CD4-positive, alpha-beta memory T cell (primary cell): ENCODE data around the gene UPK3A. TPM values are rescaled to one million over a fixed set of nuclear protein-coding genes. Genes with fewer than 3 reads are reported as not detected.

Source experiments
- CTCF ChIA-PET: fragments of 350-600 bp; sonication (Branson Sonifier 250); formaldehyde crosslinking; loops from one replicate; lab custom pipeline; 2021; ENCODE audit warnings: inconsistent platforms; ENCODE audit not compliant: partially characterized antibody; lab: Charles Lee
- POLR2A ChIA-PET: fragments of 350-600 bp; sonication (Branson Sonifier 250); formaldehyde crosslinking; loops from one replicate; lab custom pipeline; 2021; ENCODE audit not compliant: partially characterized antibody; lab: Charles Lee
- DNase-seq, 5 donors: peaks; one replicate each; pipeline versions ENCODE4 v3.0.0 to v3.0.0-alpha.2; 2020 to 2022; ENCODE audit warnings: mixed read lengths in 1 of 5
- H3K27ac ChIP-seq: one replicate; pipeline ENCODE4 v1.7.0; 2013; ENCODE audit warnings: low read depth, low read length
- H3K27me3 ChIP-seq: 2 replicates; pipeline ENCODE4 v1.7.0; 2013; ENCODE audit warnings: mild to moderate bottlenecking, low read length, moderate library complexity; ENCODE audit not compliant: insufficient read depth
- H3K36me3 ChIP-seq: 2 replicates; pipeline ENCODE4 v1.7.0; 2013; ENCODE audit warnings: mild to moderate bottlenecking, low read length, moderate library complexity; ENCODE audit not compliant: insufficient read depth
- H3K4me1 ChIP-seq: 2 replicates; pipeline ENCODE4 v1.7.0; 2013; ENCODE audit warnings: mild to moderate bottlenecking, low read length, moderate library complexity; ENCODE audit not compliant: insufficient read depth
- H3K4me3 ChIP-seq, 2 donors: one replicate each; pipeline ENCODE4 v1.7.0; 2013; ENCODE audit warnings: low read length in 2 of 2, mild to moderate bottlenecking in 1 of 2
- H3K9me3 ChIP-seq, 2 donors: one replicate each; pipeline ENCODE4 v1.7.0; 2013; ENCODE audit warnings: low read length in 2 of 2, control low read depth in 1 of 2; ENCODE audit not compliant: control insufficient read depth in 1 of 2
- H3K27ac Mint-ChIP-seq, 7 donors: one replicate each; pipeline ENCODE4 v1.8.0; 2020 to 2021; ENCODE audit warnings: mixed read lengths in 7 of 7, mild to moderate bottlenecking in 6 of 7, inconsistent platforms in 3 of 7, moderate library complexity in 3 of 7
- H3K27me3 Mint-ChIP-seq, 2 donors: one replicate each; pipeline ENCODE4 v1.8.0; 2020 to 2021; ENCODE audit warnings: mixed read lengths in 2 of 2
- H3K36me3 Mint-ChIP-seq, 2 donors: one replicate each; pipeline ENCODE4 v1.8.0; 2020 to 2021; ENCODE audit warnings: mixed read lengths in 2 of 2, inconsistent platforms in 1 of 2, mild to moderate bottlenecking in 1 of 2
- H3K4me1 Mint-ChIP-seq, 4 donors: one replicate each; pipeline ENCODE4 v1.8.0; 2020 to 2021; ENCODE audit warnings: mixed read lengths in 4 of 4, mild to moderate bottlenecking in 1 of 4
- H3K4me3 Mint-ChIP-seq, 8 donors: one replicate each; pipeline ENCODE4 v1.8.0; 2020 to 2021; ENCODE audit warnings: mixed read lengths in 8 of 8, mild to moderate bottlenecking in 7 of 8, moderate library complexity in 6 of 8, inconsistent platforms in 3 of 8
- H3K9me3 Mint-ChIP-seq, 8 donors: one replicate each; pipeline ENCODE4 v1.8.0; 2020 to 2021; ENCODE audit warnings: mixed read lengths in 8 of 8, mild to moderate bottlenecking in 5 of 8, inconsistent platforms in 3 of 8, moderate library complexity in 1 of 8
- intact Hi-C: fragments of 100-400 bp; cut with micrococcal nuclease; formaldehyde crosslinking; loops from one replicate; pipeline ENCODE4 v1.15.1; 2023
- polyA plus RNA-seq, 2 donors: library from polyadenylated mRNA; unstranded; fragments of 300-500 nt; fragmentation: Illumina TruSeq; gene quantifications; one replicate each; pipeline ENCODE4 v1.2.3, GENCODE V29; 2021
- total RNA-seq, 2 experiments: library from RNA; stranded (reverse); gene quantifications; one replicate each; pipeline ENCODE4 v1.2.3, GENCODE V29; 2021

The UPK3A gene
- total and polyA plus RNA-seq, 4 experiments from 2014 or later, result not detected

DNA sequence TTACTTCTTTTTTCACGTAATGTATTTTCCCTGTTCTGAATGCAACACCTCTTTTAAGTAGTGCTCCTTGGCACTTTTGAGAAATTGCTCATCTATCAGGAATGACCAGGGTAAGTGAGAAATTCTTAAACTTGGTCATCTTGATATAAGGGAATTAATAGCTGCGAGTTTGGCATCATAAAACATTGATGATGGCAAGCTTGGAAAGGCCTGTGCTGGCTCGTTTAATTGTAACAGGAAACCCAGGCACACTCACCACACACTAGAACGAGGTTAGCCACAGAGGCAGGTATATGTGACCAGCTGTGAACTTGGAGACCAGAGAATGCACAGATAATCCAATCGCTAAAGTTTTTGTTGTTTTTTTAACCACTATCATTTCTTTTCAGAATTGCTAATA lies 49.3 kb downstream of the UPK3A start:
- intact Hi-C loops, result no loop called here
- Mint-ChIP-seq H3K4me1 (peaks cover 0 to 6% (median 4%) of the 10 kb centered on the region in 4 donors), H3K27me3 (no peaks in the 10 kb centered on the region), H3K9me3 (no peaks in the 10 kb centered on the region), H3K36me3 (peaks cover 50 to 90% of the 10 kb centered on the region in 2 donors), H3K27ac (peak overlapping the region in 2 of 7 donors; percentile 48 to 60), H3K4me3 (peak overlapping the region in 1 of 8 donors; percentile 11)
- DNase-seq, result no peak
- H3K4me1 ChIP-seq, result no peaks in the 10 kb centered on the region
- H3K27me3 ChIP-seq, result no peaks in the 10 kb centered on the region
- no peak overlapping the region for H3K27ac ChIP-seq
- POLR2A ChIA-PET, result no interaction called here
- CTCF ChIA-PET, result interaction anchor here (0.6 kb wide), 1 partner anchor 29 kb away, joined by 3 read pairs; no protein-coding TSS in a partner anchor
- no peak overlapping the region for H3K4me3 ChIP-seq
- peaks cover 61% of the 10 kb centered on the region for H3K36me3 ChIP-seq
- no peaks in the 10 kb centered on the region for H3K9me3 ChIP-seq

DNA sequence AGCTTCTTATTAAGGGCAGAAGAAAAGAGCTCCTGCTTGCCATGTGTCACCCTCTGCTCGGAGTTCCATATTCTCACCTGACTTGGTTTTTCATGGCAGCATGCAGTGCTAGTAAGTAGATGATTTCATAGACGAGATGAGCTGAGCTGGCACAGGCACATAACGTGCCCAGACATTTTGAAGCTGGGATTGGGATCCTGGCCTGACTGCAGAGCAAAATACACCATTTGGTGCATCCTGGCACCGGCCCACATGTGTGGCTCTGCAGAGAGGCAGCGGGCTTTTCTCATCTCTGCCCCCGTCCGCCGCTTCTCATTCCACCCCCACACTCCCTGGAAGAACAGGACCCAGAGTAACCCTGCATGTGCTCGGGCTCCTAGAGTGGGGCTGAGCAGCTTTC lies 49.8 kb downstream of the UPK3A start:
- peaks cover 0 to 6% (median 4%) of the 10 kb centered on the region in 4 donors for H3K4me1 Mint-ChIP-seq
- H3K9me3 Mint-ChIP-seq, result no peaks in the 10 kb centered on the region
- Histone ChIP-seq H3K36me3 (peaks cover 63% of the 10 kb centered on the region), H3K27me3 (no peaks in the 10 kb centered on the region), H3K4me3 (no peak overlapping the region), H3K9me3 (no peaks in the 10 kb centered on the region), H3K4me1 (no peaks in the 10 kb centered on the region), H3K27ac (no peak overlapping the region)
- peak overlapping the region in 1 of 7 donors; percentile 2 for H3K27ac Mint-ChIP-seq
- ChIA-PET CTCF (interaction anchor here (0.6 kb wide), 1 partner anchor 30 kb away, joined by 3 read pairs; no protein-coding TSS in a partner anchor), POLR2A (no interaction called here)
- DNase-seq, result no peak
- H3K27me3 Mint-ChIP-seq, result no peaks in the 10 kb centered on the region
- intact Hi-C loops, result no loop called here
- no peak overlapping the region for H3K4me3 Mint-ChIP-seq
- H3K36me3 Mint-ChIP-seq, result peaks cover 48 to 89% of the 10 kb centered on the region in 2 donors

DNA sequence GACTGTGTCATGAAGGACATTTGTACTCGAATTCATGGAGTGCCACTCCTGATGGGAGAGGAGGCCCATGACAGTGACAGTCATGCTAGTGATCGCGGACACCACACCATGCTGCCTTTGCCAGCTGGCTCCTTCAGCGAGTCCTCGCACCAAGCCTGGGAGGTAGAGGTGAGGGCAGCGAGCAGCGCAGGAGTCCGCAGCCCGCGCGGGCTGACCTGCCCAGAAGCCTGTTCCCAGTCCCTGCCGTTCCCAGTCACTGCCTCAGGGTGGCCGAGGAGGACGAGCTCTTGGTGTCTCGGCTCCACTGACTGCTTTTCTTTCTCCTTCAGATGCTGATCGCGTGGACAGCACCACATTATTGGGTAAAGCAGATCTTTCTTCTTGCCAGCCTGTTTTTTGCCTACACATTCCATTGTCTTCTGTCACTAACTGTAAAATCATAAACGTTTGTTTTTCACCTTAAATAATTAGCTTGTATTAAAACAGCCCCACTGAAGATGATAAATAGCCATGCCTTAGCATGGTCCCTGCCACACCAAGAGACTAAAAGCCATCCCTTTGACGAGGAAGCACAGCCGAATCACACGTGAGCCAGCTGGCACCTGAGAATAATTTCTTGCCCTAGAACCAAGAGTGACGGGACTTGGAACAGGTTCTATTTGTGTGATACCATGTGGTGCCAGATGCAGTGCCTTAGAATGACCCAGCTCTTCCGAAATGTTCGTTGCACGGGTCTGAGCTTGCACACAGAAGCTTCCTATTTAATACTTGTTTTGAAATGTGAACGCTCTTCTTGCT lies 50.5 kb downstream of the UPK3A start:
- no peak for DNase-seq
- no peak overlapping the region for H3K4me3 Mint-ChIP-seq
- POLR2A ChIA-PET, result no interaction called here
- H3K4me3 ChIP-seq, result no peak overlapping the region
- peak overlapping the region in 3 of 7 donors; percentile 2 to 65 (median 19) for H3K27ac Mint-ChIP-seq
- no peaks in the 10 kb centered on the region for H3K4me1 ChIP-seq
- no peaks in the 10 kb centered on the region for H3K27me3 ChIP-seq
- H3K36me3 Mint-ChIP-seq, result peaks cover 55 to 89% of the 10 kb centered on the region in 2 donors
- no peak overlapping the region for H3K27ac ChIP-seq
- peaks cover 0 to 6% (median 4%) of the 10 kb centered on the region in 4 donors for H3K4me1 Mint-ChIP-seq
- no peaks in the 10 kb centered on the region for H3K9me3 ChIP-seq
- H3K27me3 Mint-ChIP-seq, result no peaks in the 10 kb centered on the region
- no peaks in the 10 kb centered on the region for H3K9me3 Mint-ChIP-seq
- CTCF ChIA-PET, result no interaction called here
- H3K36me3 ChIP-seq, result peaks cover 63% of the 10 kb centered on the region
- intact Hi-C loops, result no loop called here

DNA sequence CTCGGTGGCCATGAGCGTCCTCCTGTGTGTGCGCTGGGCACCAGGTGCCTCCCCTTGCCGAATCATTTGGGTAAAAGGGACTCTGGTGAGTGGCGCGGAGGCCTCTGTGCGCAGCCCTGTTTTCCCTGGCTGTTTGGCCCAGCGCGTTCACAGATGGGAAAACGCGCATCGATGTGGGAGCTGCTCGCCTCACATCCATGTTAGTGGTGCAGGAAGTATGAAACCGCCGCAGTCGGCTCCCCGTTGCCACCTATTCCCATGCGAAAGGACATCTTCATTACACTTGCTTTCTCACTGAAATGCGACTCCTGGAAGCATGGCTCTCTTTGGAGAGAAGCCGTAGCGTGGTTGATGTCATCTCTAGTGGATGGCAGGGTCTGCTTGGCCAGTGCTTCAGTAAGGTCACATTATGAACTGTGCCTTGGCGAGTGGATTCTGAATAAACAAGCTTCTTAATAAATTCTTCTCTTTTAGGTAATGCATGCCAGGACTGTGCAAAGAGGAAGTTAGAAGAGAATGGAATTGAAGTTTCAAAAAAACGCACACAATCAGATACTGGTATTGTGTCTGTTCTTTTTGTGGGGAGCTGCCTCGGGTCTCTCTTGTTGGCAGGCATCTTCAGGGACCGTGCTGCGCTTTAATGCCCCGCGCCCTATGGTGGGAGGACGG lies 51.2 kb downstream of the UPK3A start:
- CTCF ChIA-PET, result no interaction called here
- Histone ChIP-seq H3K4me3 (no peak overlapping the region), H3K9me3 (no peaks in the 10 kb centered on the region), H3K4me1 (peaks cover under 1% of the 10 kb centered on the region), H3K27ac (no peak overlapping the region), H3K27me3 (no peaks in the 10 kb centered on the region), H3K36me3 (peaks cover 62% of the 10 kb centered on the region)
- intact Hi-C loops, result no loop called here
- DNase-seq, result no peak
- no peaks in the 10 kb centered on the region for H3K9me3 Mint-ChIP-seq
- peaks cover 3 to 10% (median 6%) of the 10 kb centered on the region in 4 donors for H3K4me1 Mint-ChIP-seq
- POLR2A ChIA-PET, result no interaction called here
- no peaks in the 10 kb centered on the region for H3K27me3 Mint-ChIP-seq
- peaks cover 59 to 85% of the 10 kb centered on the region in 2 donors for H3K36me3 Mint-ChIP-seq
- H3K4me3 Mint-ChIP-seq, result no peak overlapping the region
- H3K27ac Mint-ChIP-seq, result peak overlapping the region in 1 of 7 donors; percentile 65

DNA sequence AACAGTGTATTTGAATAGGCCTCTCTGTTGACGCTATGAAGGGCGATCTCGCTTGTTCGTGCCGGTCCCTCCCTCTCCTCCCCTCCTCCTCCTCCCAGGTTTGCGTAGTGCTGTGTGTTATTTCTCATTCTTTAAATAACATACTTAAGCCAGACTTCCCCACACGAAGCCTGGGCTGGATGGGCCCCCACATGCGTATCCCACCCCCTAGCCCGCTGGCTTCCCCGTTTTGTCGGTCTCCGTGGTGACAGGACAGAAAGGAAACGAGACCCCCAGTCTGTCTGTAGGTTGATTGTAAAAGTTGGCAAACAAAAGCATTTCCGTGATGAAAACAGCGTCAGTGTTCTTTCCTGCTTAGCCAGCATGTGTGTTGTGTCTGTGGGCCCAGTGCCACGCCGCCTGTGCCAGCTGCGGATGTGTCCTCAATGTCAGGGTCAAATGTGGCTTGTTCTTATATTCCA lies 52.3 kb downstream of the UPK3A start:
- intact Hi-C loops, result no loop called here
- Mint-ChIP-seq H3K4me1 (peaks cover 8 to 18% (median 12%) of the 10 kb centered on the region in 4 donors), H3K4me3 (no peak overlapping the region), H3K27ac (peak overlapping the region in 5 of 7 donors; percentile 18 to 59 (median 41)), H3K9me3 (no peaks in the 10 kb centered on the region), H3K27me3 (no peaks in the 10 kb centered on the region), H3K36me3 (peaks cover 60 to 86% of the 10 kb centered on the region in 2 donors)
- Histone ChIP-seq H3K27ac (no peak overlapping the region), H3K4me3 (no peak overlapping the region), H3K36me3 (peaks cover 54% of the 10 kb centered on the region), H3K9me3 (no peaks in the 10 kb centered on the region), H3K4me1 (peaks cover 9% of the 10 kb centered on the region), H3K27me3 (no peaks in the 10 kb centered on the region)
- DNase-seq, result no peak
- POLR2A ChIA-PET, result no interaction called here
- CTCF ChIA-PET, result no interaction called here

DNA sequence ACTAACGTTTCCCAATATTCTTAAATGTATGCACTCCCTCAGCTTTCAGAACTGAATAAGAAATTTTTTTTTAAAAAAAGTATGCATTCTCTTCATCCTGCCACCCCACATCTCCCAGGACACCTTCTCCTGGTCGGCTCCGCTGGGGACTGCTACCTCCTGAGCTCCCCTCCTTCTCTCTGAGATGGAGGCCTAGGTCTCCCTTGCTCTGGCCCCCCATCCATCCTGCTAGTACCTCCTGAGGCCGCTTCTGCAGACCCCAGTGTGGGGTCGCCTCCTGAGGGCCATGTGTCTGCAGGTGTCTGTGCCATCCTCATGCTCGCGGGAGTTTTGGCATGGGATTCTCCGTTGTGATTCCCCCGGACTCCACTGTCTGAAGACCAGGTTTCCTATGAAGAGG lies 52.8 kb downstream of the UPK3A start:
- POLR2A ChIA-PET, result no interaction called here
- intact Hi-C loops, result no loop called here

DNA sequence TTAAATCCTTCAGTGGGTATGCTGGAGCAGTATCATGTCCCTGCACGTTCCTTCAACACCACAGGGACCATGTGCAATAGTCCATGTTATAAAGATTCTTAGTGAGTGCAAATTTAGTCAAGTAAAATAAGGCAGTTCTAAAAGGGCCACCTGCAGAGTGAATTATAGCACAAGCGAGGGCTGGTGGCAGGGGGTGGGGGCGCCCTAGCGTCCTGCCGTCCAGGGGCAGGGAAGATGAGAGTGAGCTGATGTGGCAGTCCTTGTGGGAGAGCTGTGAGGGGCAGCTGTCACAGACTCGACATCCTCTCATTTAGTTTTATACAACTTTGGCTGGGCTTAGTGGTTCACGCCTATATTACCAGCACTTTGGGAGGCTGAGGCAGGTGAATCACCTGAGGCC lies 54.0 kb downstream of the UPK3A start:
- H3K27me3 ChIP-seq, result no peaks in the 10 kb centered on the region
- peaks cover 52% of the 10 kb centered on the region for H3K36me3 ChIP-seq
- peak overlapping the region in 3 of 7 donors; percentile 5 to 60 (median 42) for H3K27ac Mint-ChIP-seq
- DNase-seq, result no peak
- ChIA-PET CTCF (no interaction called here), POLR2A (no interaction called here)
- H3K27ac ChIP-seq, result no peak overlapping the region
- H3K9me3 Mint-ChIP-seq, result no peaks in the 10 kb centered on the region
- intact Hi-C loops, result no loop called here
- no peaks in the 10 kb centered on the region for H3K9me3 ChIP-seq
- peaks cover 9% of the 10 kb centered on the region for H3K4me1 ChIP-seq
- H3K4me3 ChIP-seq, result no peak overlapping the region
- H3K4me3 Mint-ChIP-seq, result no peak overlapping the region
- H3K4me1 Mint-ChIP-seq, result peaks cover 8 to 18% (median 12%) of the 10 kb centered on the region in 4 donors
- H3K27me3 Mint-ChIP-seq, result no peaks in the 10 kb centered on the region
- H3K36me3 Mint-ChIP-seq, result peaks cover 56 to 79% of the 10 kb centered on the region in 2 donors

More for the DNA sequence above, 52.8 kb downstream of the UPK3A start:
- peaks cover 49% of the 10 kb centered on the region for H3K36me3 ChIP-seq
- peak overlapping the region in 5 of 7 donors; percentile 27 to 85 (median 41) for H3K27ac Mint-ChIP-seq
- H3K4me1 Mint-ChIP-seq, result peaks cover 8 to 18% (median 12%) of the 10 kb centered on the region in 4 donors
- no peak overlapping the region for H3K27ac ChIP-seq
- no peak overlapping the region for H3K4me3 Mint-ChIP-seq
- H3K36me3 Mint-ChIP-seq, result peaks cover 60 to 83% of the 10 kb centered on the region in 2 donors
- DNase-seq, result no peak
- H3K4me3 ChIP-seq, result no peak overlapping the region
- no peaks in the 10 kb centered on the region for H3K9me3 Mint-ChIP-seq
- H3K4me1 ChIP-seq, result peaks cover 9% of the 10 kb centered on the region
- CTCF ChIA-PET, result no interaction called here
- H3K27me3 ChIP-seq, result no peaks in the 10 kb centered on the region
- no peaks in the 10 kb centered on the region for H3K27me3 Mint-ChIP-seq
- no peaks in the 10 kb centered on the region for H3K9me3 ChIP-seq
